GM20431 (cell line): ENCODE measurements around the gene DMD.
"Not testable (repeated sequence)": the region's sequence is repeated elsewhere in the genome, so short reads cannot be mapped to it uniquely, and the experiment has no call there.

Experiments
- in situ Hi-C: fragments of 300-500 bp; cut with MseI, MboI; formaldehyde crosslinking; loops from one replicate; pipeline ENCODE4 v1.15.0; 2020; ENCODE audit warnings: low sequenced_read_pairs; ENCODE audit not compliant: unreplicated experiment

Gene DMD

GRCh38 chrX:31521941-31522340, 1689.4 kb downstream of the DMD start:
- in situ Hi-C loops = no loop called here

DNA sequence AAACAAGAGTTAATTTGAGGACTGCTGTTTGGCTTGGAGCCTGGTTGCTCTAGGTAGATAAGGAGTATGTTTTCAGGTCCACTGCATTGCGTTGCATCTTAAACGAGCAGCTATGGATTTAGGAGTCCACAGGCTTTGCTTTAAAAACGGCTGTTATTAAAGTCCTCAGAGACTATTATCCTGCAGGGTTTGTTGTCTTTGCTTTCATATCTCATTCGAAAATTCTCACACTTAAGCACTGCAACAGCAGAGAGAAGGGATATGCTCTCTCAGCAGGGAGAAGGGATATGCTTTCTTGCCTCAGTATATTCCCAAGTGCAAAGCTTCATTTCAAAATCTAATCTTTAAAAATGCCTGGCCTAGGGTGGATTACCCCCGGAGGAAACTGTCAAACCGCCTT, 1694.8 kb downstream of the DMD start:
- in situ Hi-C loops = no loop called here

- in situ Hi-C loops = no loop called here
Observed at GRCh38 chrX:31508338-31508737, 1703.0 kb downstream of the DMD start.

DNA sequence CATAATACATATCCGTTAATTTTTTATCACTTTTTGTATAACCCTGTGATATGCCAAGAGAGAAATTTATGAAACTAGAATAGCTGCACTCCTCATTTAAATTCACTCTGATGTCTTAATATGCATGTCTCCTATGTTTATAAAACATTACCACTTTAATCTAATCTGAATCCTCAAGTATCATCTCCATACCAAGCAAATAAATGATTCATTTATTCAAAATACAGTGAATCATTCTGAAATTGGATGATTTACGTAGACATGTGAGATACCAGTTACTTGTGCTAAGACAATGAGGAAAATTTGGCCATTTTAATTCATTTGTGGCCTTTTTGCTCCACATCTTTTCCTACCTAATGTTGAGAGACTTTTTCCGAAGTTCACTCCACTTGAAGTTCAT, 1704.4 kb downstream of the DMD start:
- in situ Hi-C loops = no loop called here

DNA sequence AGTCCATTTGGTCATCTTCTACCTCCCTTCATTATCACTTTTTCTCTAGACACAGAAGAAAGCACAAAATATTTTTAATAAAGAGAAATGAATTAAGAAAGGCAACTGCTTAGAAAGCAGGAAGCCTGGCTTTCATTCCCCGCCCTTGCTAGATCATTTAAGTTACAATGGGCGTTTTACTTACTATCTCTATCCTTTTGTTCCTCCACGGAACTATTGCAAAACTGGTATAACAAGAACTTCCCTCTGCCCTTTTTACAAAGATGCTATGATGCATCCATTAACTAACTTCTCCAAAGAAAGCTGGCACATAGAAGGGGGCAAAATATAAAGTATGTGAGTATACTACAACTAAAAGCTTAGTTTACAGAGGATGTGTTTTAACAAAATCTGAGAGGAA, 1705.0 kb downstream of the DMD start:
- in situ Hi-C loops = no loop called here

DNA sequence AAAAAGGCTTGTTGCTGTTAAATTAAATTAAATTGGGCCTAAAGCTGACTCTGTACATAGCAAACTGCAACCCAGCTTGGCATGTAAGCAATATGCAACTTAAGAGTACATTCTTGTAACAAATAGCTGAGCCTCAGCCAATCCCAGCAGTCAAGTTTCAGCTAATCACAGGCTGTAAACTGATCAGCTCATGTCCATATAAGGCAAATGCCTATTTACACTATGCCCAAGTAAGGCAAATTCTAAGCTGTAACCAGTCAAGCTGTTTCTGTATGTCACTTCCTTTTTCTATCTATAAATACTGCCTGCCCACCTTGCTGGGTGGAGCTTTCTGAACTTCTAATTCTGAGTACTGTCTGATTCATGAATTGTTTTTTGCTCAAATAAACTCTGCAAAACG, 1710.4 kb downstream of the DMD start:
- in situ Hi-C loops = no loop called here

DNA sequence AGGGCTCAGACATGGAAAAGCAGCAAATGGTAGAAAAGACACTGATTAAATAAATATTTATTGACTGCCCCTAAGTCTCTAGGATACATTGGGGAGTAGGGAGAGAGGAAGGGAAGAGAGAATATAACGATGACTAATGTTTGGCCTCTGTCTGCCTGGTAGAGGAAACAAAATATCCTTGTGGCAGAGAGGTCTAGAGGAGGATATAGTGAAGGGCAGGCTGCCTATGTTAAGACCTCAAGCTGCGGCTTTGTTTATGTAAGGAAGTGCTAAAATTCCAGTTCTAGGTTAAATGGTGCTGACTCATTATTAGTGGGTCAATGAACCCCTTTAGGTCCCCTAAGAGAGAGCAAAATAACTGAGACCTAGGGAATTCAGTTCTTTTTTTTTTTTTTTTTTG, 1712.2 kb downstream of the DMD start:
- in situ Hi-C loops = no loop called here

DNA sequence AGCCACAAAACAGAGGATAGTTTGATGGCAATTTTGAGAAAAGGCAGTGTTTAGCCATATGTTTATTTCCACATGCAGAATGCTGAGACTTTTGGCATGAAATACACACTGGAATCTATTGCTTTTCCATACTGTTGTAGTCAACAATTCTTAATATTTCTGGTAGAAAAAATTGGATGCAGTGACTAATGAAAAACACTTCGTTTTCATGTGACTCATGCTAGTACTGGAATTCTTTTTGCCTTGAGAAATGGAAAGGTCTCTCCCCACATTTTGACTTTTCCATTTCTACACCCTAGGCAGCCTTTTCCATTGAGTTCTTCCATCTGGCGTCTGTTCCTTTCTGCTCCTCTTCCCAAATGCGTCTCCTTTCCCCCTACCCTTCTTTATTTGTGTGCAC, 1714.3 kb downstream of the DMD start:
- in situ Hi-C loops = no loop called here

- in situ Hi-C loops = no loop called here
Observed at GRCh38 chrX:31487951-31488350, 1723.4 kb downstream of the DMD start.

DNA sequence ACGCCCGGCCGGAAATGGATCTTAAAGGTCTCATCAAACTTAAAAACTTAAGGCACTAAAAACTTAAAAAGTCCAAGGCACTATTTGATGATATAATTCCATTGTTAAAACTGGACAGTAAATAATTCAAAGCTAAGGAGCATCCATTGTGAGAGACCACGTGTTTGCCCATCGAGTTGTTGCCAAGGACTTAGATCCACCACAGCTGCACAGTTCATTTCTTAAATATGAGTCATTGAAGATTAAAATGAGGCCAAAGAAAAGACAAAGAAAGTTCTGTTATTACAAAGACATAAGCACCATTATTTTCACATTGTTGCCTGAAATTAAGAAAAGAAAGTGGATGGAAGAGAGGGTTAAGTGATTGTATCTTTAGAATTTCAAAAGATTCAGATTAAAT, 1728.0 kb downstream of the DMD start:
- in situ Hi-C loops = no loop called here

GRCh38 chrX:31480696-31481095, 1730.7 kb downstream of the DMD start:
- in situ Hi-C loops = no loop called here

DNA sequence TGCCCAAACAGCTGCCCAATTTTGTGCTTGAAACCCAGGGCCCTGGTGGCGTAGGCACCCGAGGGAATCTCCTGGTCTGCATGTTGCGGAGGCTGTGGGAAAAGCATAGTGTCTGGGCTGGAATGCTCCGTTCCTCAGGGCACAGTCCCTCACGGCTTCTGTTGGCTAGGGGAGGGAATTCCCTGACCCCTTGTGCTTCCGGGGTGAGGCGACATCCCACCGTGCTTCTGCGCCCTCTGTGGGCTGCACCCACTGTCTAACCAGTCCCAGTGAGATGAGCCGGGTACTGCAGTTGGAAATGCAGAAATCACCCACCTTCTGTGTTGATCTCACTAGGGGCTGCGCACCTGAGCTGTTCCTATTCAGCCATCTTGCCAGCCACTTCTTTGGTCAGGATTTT, 1740.1 kb downstream of the DMD start:
- in situ Hi-C loops = no loop called here

DNA sequence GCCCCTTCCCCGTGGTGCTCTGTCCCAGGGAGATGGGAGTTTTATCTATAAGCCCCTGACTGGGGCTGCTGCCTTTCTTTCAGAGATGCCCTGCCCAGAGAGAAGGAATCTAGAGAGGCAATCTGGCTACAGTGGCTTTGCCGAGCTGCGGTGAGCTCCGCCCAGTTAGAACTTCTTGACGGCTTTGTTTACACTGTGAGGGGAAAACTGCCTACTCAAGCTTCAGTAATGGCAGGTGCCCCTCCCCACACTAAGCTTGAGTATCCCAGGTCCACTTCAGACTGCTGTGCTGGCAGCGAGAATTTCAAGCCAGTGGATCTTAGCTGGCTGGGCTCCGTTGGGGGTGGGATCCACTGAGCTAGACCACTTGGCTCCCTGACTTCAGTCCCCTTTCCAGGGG, 1740.6 kb downstream of the DMD start:
- in situ Hi-C loops = not testable (repeated sequence)

DNA sequence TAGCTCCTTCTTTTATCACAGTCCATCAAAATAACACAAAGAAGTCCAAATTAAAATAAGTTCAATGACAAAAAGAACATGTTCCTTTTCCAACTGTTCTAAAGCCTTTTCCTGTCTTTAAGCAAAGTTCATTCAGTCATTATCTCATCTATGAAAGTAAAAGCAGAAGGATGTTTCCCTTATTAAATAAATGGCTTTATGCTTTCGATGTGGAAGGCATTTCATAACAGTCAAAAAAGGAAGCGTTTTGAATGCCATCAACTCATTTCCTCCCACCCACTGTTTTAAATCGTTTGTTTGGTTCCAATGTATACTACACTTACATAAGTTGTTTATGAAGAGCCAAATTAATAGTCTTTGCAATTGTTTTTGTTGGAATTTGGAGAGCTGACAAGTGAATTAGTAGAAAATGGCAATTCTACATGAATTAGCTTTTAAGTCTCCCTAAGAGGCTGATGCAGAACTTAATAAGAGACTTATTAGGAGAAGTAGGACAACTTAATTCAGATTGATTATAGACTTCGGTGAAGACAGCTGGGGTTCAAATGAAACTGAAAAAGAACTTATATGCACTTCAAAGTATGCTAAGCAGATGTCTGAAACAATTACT, 1746.9 kb downstream of the DMD start:
- in situ Hi-C loops = no loop called here

- in situ Hi-C loops = no loop called here
Observed at GRCh38 chrX:31461266-31461665, 1750.1 kb downstream of the DMD start.

- in situ Hi-C loops = no loop called here
Observed at GRCh38 chrX:31459361-31459760, 1752.0 kb downstream of the DMD start.

DNA sequence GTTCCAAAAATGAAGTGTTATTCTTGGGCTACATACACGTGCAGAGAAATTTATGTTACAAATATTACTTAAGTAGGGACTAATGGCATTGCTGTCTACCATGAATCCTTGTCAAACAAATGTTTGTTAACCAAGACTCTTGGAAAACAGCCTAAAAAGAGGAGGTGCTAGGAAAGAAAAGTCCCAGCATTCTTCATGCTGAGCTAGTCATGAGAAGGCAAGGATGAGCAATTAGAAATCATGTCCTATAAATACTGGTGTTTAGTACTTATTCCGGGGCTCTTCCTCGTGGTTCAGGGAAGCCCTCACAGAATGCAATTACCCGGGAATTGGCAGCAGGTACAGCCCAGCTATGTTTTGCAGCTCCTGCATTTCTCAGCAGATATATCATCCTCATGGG, 1761.4 kb downstream of the DMD start:
- in situ Hi-C loops = no loop called here

DNA sequence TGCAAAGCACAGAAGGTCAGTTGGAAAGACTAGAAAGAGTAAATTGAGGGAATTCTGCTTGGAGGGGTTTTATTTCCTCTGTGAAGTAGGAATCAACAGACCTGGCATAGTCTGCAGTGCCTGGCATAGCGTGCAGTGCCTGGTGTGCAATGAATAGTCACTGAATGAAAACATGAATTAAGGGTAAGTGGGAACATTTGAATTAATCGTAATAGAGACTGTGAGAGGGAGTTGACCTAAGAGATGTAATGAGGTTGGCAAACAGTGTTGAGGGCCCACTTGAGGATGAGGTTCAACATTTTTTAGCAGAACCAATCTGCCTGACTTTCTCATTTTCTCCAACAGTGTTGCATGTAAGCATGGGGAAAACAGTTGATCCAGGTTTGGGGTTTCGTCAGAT, 1762.3 kb downstream of the DMD start:
- in situ Hi-C loops = no loop called here

GRCh38 chrX:31445542-31445941, 1765.8 kb downstream of the DMD start:
- in situ Hi-C loops = no loop called here

DNA sequence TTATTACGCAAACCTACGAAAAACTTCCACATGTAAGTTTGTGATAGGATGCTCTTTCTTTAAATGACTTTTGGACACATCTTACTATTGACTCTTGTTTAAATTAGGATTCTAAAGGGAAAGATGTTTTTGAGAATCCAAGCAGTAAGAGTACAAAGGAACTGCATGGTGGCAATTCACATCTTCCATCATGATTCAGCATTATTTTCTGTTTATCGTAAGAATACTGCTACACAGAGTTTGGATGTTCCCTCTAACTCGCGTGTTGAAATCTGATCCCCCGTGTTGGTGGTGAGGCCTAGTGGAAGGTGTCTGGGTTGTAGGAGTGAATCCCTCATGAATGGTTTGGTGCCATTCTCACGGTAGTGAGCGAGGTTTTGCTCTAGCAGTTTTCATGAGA, 1767.7 kb downstream of the DMD start:
- in situ Hi-C loops = no loop called here

GRCh38 chrX:31440546-31440945, 1770.8 kb downstream of the DMD start:
- in situ Hi-C loops = no loop called here

GRCh38 chrX:31436424-31436823, 1774.9 kb downstream of the DMD start:
- in situ Hi-C loops = no loop called here

GRCh38 chrX:31435592-31435991, 1775.8 kb downstream of the DMD start:
- in situ Hi-C loops = no loop called here
